ENCODE data around the gene TLE2. TPM values are rescaled to one million over a fixed set of nuclear protein-coding genes. Genes with fewer than 3 reads are reported as not detected.
A peak's percentile ranks its signal among the peaks of the same experiment; 100 is the strongest.

The TLE2 gene
- polyA plus RNA-seq, 2 of the 4 experiments (the other 2 are of a cell fraction): 2.1 to 2.6 TPM

DNA sequence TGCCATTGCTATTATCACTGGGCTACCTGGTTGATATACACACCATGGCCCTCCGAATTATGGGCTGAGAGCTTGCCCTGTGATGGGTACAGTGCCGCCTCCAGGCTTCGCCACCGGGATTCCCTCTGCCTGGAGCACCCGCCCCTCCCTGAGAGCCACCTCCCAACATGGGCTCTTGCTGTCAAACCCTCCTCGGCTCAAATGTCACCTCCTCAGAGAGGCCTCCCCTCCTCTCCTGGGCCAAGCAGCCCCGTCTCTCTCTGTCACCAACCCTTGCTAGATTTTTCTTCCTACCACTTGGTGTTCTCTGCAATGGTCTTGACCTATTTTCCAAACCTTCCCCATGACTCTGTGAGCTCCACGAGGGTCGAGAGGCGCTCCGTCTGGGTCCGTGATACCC lies 12.2 kb upstream of the TLE2 start:
- 0 out of 3 replicates have a peak, but pooled peaks cover 3% of the 10 kb centered on the region for H3K4me1 ChIP-seq
- no peak overlapping the region for H3K4me2 ChIP-seq
- DNase-seq (ENCODE audit: low read depth in 1 of 2, low spot score in 1 of 2): no peak
- TF ChIP-seq ESRRA (IDR thresholded peaks at IDR 0.05; ENCODE audit: borderline replicate concordance, low read length) (no peak), HDAC2 (IDR thresholded peaks at IDR 0.05) (no peak), FOSL2 (IDR thresholded peaks at IDR 0.05) (no peak), FOSL2 (CRISPR knock-in tag; IDR thresholded peaks at IDR 0.05) (no peak), RAD21 (conservative IDR thresholded peaks at IDR 0.05 in 1 of 2, IDR thresholded peaks at IDR 0.05 in 1 of 2) (no peak), HEYL (CRISPR knock-in tag; IDR thresholded peaks at IDR 0.05) (no peak), JUN (IDR thresholded peaks at IDR 0.05) (no peak), MAZ (IDR thresholded peaks at IDR 0.05; ENCODE audit: borderline replicate concordance, low read depth, low read length) (no peak), HOXB13 (CRISPR knock-in tag; IDR thresholded peaks at IDR 0.05; ENCODE audit: low read depth) (no peak)
- TF ChIP-seq, protein P1, sequence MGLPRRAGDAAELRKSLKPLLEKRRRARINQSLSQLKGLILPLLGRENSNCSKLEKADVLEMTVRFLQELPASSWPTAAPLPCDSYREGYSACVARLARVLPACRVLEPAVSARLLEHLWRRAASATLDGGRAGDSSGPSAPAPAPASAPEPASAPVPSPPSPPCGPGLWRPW (IDR thresholded peaks at IDR 0.05): no peak
- TF ChIP-seq, protein P2, sequence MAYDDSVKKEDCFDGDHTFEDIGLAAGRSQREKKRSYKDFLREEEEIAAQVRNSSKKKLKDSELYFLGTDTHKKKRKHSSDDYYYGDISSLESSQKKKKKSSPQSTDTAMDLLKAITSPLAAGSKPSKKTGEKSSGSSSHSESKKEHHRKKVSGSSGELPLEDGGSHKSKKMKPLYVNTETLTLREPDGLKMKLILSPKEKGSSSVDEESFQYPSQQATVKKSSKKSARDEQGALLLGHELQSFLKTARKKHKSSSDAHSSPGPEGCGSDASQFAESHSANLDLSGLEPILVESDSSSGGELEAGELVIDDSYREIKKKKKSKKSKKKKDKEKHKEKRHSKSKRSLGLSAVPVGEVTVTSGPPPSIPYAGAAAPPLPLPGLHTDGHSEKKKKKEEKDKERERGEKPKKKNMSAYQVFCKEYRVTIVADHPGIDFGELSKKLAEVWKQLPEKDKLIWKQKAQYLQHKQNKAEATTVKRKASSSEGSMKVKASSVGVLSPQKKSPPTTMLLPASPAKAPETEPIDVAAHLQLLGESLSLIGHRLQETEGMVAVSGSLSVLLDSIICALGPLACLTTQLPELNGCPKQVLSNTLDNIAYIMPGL (CRISPR knock-in tag; IDR thresholded peaks at IDR 0.05; ENCODE audit: borderline replicate concordance): no peak
- CTCF ChIA-PET: interaction anchor here (0.8 kb wide), 1 partner anchor 78 kb away, joined by 3 read pairs; no protein-coding TSS in a partner anchor
- ATAC-seq: no peak
- H3K4me3 ChIP-seq: no peak overlapping the region
- H3K27ac ChIP-seq: no peak overlapping the region; a peak in 1 of 6 replicates
- POLR2A ChIA-PET: no interaction called here
- H3K9me3 ChIP-seq: no peaks in the 10 kb centered on the region
- no peak for FAIRE-seq
- 88% methylated on average over 8 of the region's 12 CpGs for WGBS (ENCODE audit: missing lambda C conversion rate)

DNA sequence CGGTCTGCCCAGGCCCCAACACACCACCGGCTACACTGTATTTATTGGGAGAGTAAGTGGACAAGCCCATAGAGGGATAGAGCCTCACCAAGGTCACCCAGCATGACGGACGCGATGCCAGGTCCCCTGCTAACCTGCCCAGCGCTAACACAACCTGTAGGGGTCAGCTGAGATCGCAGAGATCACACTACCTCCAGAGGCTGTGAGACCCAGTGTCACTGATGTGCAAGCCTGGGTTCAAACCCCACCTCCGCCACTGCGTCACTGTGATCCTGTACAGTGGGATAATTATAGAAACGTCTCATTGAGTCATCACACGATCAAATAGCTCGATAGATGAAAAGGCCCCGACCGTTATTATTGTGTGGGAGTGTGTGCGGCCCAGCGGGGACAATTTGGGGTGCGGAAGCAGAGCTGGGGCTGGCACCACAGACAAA lies 10.6 kb upstream of the TLE2 start:
- ATAC-seq (no peak), DNase-seq (ENCODE audit: low read depth in 1 of 2, low spot score in 1 of 2) (peak in 1 of 2 experiments; percentile 41), FAIRE-seq (no peak)
- ChIA-PET CTCF (interaction anchor here (0.6 to 1.2 kb wide), 4 partner anchors 15 to 291 kb away, joined by 3 to 6 read pairs (median 4); no protein-coding TSS in a partner anchor), POLR2A (interaction anchor here (0.6 to 0.7 kb wide), 2 partner anchors 13 to 478 kb away, joined by 3 to 6 read pairs; no protein-coding TSS in a partner anchor)
- Histone ChIP-seq H3K4me2 (no peak overlapping the region), H3K27ac (no peak overlapping the region), H3K4me3 (no peak overlapping the region), H3K4me1 (peaks cover 8% of the 10 kb centered on the region), H3K9me3 (no peaks in the 10 kb centered on the region)
- TF ChIP-seq EHF (CRISPR knock-in tag; IDR thresholded peaks at IDR 0.05) (no peak), RAD21 (conservative IDR thresholded peaks at IDR 0.05 in 1 of 2, IDR thresholded peaks at IDR 0.05 in 1 of 2) (no peak), ZSCAN20 (CRISPR knock-in tag; IDR thresholded peaks at IDR 0.05) (no peak), NPAS2 (CRISPR knock-in tag; IDR thresholded peaks at IDR 0.05; ENCODE audit: borderline replicate concordance) (no peak), RARB (CRISPR knock-in tag; IDR thresholded peaks at IDR 0.05) (no peak), EHMT2 (IDR thresholded peaks at IDR 0.05; ENCODE audit: low read depth) (no peak), FOXS1 (CRISPR knock-in tag; IDR thresholded peaks at IDR 0.05) (no peak), HOXB13 (CRISPR knock-in tag; IDR thresholded peaks at IDR 0.05; ENCODE audit: low read depth) (no peak), HOXB5 (CRISPR knock-in tag; IDR thresholded peaks at IDR 0.05) (no peak), JUN (IDR thresholded peaks at IDR 0.05) (no peak), PBX3 (IDR thresholded peaks at IDR 0.05) (no peak), ZNF302 (CRISPR knock-in tag; IDR thresholded peaks at IDR 0.05) (no peak), USF2 (IDR thresholded peaks at IDR 0.05) (no peak), RNF2 (IDR thresholded peaks at IDR 0.05; ENCODE audit: borderline replicate concordance, low read depth) (no peak), CHD2 (IDR thresholded peaks at IDR 0.05; ENCODE audit: low read length, partially characterized antibody) (no peak)
- TF ChIP-seq, protein P3, sequence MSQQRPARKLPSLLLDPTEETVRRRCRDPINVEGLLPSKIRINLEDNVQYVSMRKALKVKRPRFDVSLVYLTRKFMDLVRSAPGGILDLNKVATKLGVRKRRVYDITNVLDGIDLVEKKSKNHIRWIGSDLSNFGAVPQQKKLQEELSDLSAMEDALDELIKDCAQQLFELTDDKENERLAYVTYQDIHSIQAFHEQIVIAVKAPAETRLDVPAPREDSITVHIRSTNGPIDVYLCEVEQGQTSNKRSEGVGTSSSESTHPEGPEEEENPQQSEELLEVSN (IDR thresholded peaks at IDR 0.05; ENCODE audit: borderline replicate concordance, low read depth): no peak
- TF ChIP-seq, protein P4, sequence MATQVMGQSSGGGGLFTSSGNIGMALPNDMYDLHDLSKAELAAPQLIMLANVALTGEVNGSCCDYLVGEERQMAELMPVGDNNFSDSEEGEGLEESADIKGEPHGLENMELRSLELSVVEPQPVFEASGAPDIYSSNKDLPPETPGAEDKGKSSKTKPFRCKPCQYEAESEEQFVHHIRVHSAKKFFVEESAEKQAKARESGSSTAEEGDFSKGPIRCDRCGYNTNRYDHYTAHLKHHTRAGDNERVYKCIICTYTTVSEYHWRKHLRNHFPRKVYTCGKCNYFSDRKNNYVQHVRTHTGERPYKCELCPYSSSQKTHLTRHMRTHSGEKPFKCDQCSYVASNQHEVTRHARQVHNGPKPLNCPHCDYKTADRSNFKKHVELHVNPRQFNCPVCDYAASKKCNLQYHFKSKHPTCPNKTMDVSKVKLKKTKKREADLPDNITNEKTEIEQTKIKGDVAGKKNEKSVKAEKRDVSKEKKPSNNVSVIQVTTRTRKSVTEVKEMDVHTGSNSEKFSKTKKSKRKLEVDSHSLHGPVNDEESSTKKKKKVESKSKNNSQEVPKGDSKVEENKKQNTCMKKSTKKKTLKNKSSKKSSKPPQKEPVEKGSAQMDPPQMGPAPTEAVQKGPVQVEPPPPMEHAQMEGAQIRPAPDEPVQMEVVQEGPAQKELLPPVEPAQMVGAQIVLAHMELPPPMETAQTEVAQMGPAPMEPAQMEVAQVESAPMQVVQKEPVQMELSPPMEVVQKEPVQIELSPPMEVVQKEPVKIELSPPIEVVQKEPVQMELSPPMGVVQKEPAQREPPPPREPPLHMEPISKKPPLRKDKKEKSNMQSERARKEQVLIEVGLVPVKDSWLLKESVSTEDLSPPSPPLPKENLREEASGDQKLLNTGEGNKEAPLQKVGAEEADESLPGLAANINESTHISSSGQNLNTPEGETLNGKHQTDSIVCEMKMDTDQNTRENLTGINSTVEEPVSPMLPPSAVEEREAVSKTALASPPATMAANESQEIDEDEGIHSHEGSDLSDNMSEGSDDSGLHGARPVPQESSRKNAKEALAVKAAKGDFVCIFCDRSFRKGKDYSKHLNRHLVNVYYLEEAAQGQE (IDR thresholded peaks at IDR 0.05): no peak
- TF ChIP-seq, protein P5, sequence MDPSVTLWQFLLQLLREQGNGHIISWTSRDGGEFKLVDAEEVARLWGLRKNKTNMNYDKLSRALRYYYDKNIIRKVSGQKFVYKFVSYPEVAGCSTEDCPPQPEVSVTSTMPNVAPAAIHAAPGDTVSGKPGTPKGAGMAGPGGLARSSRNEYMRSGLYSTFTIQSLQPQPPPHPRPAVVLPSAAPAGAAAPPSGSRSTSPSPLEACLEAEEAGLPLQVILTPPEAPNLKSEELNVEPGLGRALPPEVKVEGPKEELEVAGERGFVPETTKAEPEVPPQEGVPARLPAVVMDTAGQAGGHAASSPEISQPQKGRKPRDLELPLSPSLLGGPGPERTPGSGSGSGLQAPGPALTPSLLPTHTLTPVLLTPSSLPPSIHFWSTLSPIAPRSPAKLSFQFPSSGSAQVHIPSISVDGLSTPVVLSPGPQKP (IDR thresholded peaks at IDR 0.05; ENCODE audit: low read depth, low read length): no peak
- WGBS (ENCODE audit: missing lambda C conversion rate): 78% methylated on average over 15 of the region's 17 CpGs

Measured in A549 (cell line).